Central memory CD8-positive, alpha-beta T cell (primary cell): ENCODE data around the gene CPAMD8.

Experiments used
- ATAC-seq: fragments of 150-1000 bp; cut with Tn5 transposase; replicated peaks from 2 replicates; pipeline ENCODE4 v1.10.0; 2022; ENCODE audit warnings: mild to moderate bottlenecking, moderate FRiP score, moderate number of reproducible peaks; ENCODE audit not compliant: poor library complexity, severe bottlenecking; ENCODE audit errors: extremely low read depth
- DNase-seq, 2 donors: peaks; one replicate each; pipeline ENCODE4 v3.0.0; 2021; ENCODE audit warnings: low spot score in 2 of 2
- H3K27ac Mint-ChIP-seq: one replicate; pipeline ENCODE4 v1.8.0; 2022; ENCODE audit warnings: low read depth, mild to moderate bottlenecking, moderate library complexity, mixed read lengths
- H3K27me3 Mint-ChIP-seq: one replicate; pipeline ENCODE4 v1.8.0; 2022; ENCODE audit warnings: mixed read lengths
- H3K36me3 Mint-ChIP-seq: one replicate; pipeline ENCODE4 v1.8.0; 2022; ENCODE audit warnings: mild to moderate bottlenecking, moderate library complexity, mixed read lengths; ENCODE audit not compliant: insufficient read depth
- H3K4me1 Mint-ChIP-seq: one replicate; pipeline ENCODE4 v1.8.0; 2022; ENCODE audit warnings: mixed read lengths
- H3K4me3 Mint-ChIP-seq: one replicate; pipeline ENCODE4 v1.8.0; 2022; ENCODE audit warnings: mild to moderate bottlenecking, moderate library complexity, mixed read lengths
- H3K9me3 Mint-ChIP-seq: one replicate; pipeline ENCODE4 v1.8.0; 2022; ENCODE audit warnings: mixed read lengths

CPAMD8 gene

DNA sequence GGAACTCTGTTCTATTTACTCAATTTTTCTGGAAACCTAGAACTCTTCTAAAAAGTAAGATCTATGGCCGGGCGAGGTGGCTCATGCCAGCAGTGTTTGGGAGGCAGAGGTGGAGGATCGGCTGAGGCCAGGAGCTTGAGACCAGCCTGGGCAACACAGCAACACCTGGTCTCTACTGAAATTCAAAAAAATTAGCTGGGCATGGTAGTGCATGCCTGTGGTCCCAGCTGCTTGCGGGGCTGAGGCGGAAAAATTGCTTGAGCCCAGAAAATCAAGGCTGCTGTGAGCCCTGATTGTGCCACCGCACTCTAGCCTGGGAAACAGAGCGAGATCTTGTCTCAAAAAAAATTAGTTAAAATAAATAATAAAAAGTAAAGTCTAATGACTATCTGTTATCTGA is 109.2 kb downstream of the CPAMD8 start:
- H3K36me3 Mint-ChIP-seq, result peaks cover 4% of the 10 kb centered on the region
- ATAC-seq (no peak), DNase-seq (no peak)
- H3K9me3 Mint-ChIP-seq, result peaks cover 11% of the 10 kb centered on the region
- H3K4me1 Mint-ChIP-seq, result no peaks in the 10 kb centered on the region
- no peak overlapping the region for H3K4me3 Mint-ChIP-seq
- peaks cover 54% of the 10 kb centered on the region for H3K27me3 Mint-ChIP-seq
- no peak overlapping the region for H3K27ac Mint-ChIP-seq

DNA sequence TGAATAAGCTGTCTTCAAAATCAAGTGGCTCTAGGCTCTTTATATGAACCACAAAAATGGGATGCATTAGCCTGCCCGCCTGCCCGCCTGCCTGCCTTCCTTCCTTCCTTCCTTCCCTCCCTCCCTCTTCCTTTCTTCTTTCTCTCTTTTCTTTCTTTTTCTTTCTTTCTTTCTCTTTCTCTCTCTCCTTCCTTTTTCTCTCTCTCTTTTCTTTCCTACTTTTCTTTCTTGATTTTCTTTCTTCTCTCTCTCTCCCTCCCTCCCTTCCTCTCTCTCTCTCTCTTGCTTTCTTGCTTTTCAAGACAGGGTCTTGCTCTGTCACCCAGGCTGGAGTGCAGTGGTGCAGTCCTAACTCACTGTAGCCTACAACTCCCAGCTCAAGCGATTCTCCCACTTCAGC is 110.9 kb downstream of the CPAMD8 start:
- DNase-seq (no peak), ATAC-seq (no peak)
- Mint-ChIP-seq H3K27ac (no peak overlapping the region), H3K27me3 (peaks cover 61% of the 10 kb centered on the region), H3K4me3 (no peak overlapping the region), H3K36me3 (peaks cover 1% of the 10 kb centered on the region), H3K9me3 (peaks cover 16% of the 10 kb centered on the region), H3K4me1 (no peaks in the 10 kb centered on the region)

DNA sequence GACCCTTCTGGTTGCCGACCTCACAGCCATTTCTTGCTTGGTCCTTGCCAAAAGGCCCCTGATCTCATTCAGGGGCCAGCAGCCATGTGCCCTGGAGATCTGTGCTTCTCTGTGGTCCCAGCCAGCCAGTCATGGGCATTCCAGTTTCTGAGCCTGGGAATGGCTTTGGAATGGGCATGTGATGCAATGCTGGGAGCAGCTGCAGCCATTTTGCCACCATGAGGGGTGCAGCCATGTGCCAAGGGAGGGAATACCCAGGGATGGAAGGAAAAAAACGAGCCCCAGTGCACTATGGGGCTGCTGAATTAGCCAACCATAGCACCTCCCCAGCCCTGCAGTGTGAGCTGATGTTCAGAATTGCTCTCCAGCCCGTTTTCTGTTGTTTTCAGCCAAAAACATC is 111.5 kb downstream of the CPAMD8 start:
- H3K4me1 Mint-ChIP-seq, result no peaks in the 10 kb centered on the region
- peaks cover 60% of the 10 kb centered on the region for H3K27me3 Mint-ChIP-seq
- ATAC-seq (no peak), DNase-seq (no peak)
- no peak overlapping the region for H3K27ac Mint-ChIP-seq
- H3K9me3 Mint-ChIP-seq, result peaks cover 16% of the 10 kb centered on the region
- H3K4me3 Mint-ChIP-seq, result no peak overlapping the region
- peaks cover 1% of the 10 kb centered on the region for H3K36me3 Mint-ChIP-seq

DNA sequence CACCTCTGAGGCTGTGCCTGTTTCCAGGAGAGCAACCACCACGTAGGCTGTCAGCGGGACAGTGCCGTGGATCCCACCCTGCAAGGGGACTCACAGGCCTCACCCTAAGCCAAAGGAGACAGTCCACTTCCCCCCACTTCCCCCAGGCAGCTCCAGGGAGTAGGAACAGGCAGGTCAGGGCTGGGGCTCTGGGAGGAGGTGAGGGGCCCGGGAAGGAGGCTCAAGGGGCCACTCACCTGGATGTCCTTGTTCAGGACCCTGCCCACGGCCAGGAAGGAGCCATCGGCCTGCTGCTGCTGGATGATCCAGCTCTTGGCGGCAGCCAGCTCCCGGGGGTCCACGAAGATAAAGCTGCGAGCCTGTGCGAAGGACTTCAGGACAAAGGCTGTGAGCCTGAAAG is 112.2 kb downstream of the CPAMD8 start:
- ATAC-seq, result no peak
- DNase-seq, result no peak
- Mint-ChIP-seq H3K27ac (no peak overlapping the region), H3K9me3 (peaks cover 16% of the 10 kb centered on the region), H3K36me3 (peaks cover 1% of the 10 kb centered on the region), H3K4me3 (no peak overlapping the region), H3K27me3 (peaks cover 53% of the 10 kb centered on the region), H3K4me1 (no peaks in the 10 kb centered on the region)

DNA sequence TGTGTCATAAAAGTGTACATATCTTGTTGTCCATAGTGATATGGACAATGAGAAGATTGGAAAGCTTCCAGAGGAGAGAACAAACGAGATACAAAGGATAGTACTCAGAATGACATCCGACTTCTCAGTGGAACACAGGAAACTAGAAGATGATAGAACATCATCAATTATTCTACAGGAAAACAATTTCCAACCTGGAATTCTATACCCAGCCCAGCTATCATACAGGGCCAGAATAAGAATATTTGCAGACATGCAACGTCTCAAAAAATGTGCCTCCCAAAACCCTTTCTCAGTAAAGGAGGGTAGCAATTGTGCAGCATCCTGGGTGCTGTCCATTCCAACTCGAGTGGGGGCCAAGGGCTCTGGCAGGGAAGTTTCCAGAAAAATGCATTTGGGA is 113.8 kb downstream of the CPAMD8 start:
- H3K9me3 Mint-ChIP-seq, result peaks cover 16% of the 10 kb centered on the region
- DNase-seq (no peak), ATAC-seq (no peak)
- H3K36me3 Mint-ChIP-seq, result peaks cover 1% of the 10 kb centered on the region
- peaks cover 46% of the 10 kb centered on the region for H3K27me3 Mint-ChIP-seq
- no peak overlapping the region for H3K27ac Mint-ChIP-seq
- no peaks in the 10 kb centered on the region for H3K4me1 Mint-ChIP-seq
- no peak overlapping the region for H3K4me3 Mint-ChIP-seq

DNA sequence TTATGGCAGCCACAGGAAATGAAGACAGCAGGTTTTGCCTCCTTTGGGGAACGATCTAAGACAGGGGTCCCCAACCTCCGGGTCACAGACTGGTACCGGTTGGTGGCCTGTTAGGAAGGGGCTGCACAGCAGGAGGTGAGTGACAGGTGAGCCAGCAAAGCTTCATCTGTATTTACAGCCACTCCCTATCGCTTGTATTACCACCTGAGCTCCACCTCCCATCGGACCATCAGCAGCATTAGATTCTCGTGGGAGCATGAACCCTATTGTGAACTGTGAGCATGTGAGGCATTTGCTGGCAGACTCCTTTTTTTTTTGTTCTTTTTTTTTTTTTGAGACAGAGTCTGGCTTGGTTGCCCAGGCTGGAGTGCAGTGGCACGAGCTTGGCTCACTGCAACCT is 115.6 kb downstream of the CPAMD8 start:
- Mint-ChIP-seq H3K4me1 (no peaks in the 10 kb centered on the region), H3K36me3 (peaks cover 1% of the 10 kb centered on the region)

DNA sequence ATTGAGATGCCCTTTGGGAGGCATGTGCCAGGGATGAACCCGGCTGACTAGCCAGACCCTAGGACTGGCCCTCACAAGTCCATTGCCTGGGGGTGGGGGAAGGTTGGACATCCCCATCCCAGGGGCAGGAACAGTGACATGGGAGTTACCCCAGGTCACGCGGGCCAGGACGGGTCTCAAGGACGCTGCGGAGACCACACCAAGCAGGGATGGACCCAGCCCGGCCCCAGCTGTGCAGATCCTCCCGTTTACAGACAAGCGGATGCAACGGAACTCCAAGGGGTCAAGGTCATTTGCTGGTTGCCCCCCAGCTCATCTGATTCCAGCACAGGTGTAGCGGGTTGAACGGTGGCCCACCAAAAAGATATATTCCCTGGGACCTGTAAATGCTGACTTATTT is 117.9 kb downstream of the CPAMD8 start:
- Mint-ChIP-seq H3K36me3 (peaks cover 1% of the 10 kb centered on the region), H3K9me3 (peaks cover 16% of the 10 kb centered on the region), H3K4me3 (no peak overlapping the region), H3K27ac (no peak overlapping the region), H3K27me3 (peaks cover 17% of the 10 kb centered on the region), H3K4me1 (no peaks in the 10 kb centered on the region)
- DNase-seq (no peak), ATAC-seq (no peak)

More for the DNA sequence above, 115.6 kb downstream of the CPAMD8 start:
- no peak for ATAC-seq
- no peak for DNase-seq
- Mint-ChIP-seq H3K4me3 (no peak overlapping the region), H3K27me3 (peaks cover 35% of the 10 kb centered on the region), H3K27ac (no peak overlapping the region), H3K9me3 (peaks cover 16% of the 10 kb centered on the region)

DNA sequence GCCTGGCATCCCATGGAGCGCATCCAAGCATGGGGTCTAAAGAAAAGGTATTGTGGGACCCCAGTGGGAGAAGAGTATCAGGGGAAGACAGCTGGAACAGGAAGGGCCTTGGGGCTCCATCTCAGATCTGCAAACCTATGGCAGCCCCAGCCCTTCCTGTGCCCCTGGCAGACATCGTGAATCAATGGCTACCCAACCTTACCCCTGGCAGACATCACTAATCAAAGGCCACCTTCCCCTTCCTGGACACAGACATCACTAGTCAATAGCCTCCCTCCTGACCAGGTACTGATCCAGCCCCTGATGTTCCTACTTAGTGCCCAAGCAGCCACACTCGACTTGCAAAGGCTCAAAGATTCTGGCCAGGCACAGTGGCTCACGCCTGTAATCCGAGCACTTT is 122.0 kb downstream of the CPAMD8 start:
- no peak for DNase-seq
- no peaks in the 10 kb centered on the region for H3K36me3 Mint-ChIP-seq
- no peaks in the 10 kb centered on the region for H3K27me3 Mint-ChIP-seq
- no peaks in the 10 kb centered on the region for H3K9me3 Mint-ChIP-seq
- H3K4me1 Mint-ChIP-seq, result peaks cover 6% of the 10 kb centered on the region
- no peak overlapping the region for H3K27ac Mint-ChIP-seq
- H3K4me3 Mint-ChIP-seq, result no peak overlapping the region
- no peak for ATAC-seq

DNA sequence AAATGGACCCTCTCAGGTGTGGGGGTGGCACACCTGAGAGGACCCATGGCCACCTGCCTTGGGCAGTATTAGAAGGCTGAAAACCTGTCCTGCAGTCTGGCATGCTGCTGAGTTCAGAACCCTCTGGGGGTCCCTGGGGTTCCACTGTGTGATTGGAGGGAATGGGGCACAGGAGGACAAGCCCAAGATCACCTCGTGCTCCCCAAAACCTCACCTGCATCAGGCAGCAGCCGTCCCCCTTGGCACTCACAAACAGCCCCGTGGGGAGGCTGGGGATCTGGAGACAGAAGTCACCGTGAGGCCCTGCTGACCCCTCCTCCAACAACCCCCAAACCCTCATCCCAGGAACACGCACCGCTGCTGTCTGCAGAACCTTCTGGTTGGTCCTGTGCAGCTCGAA is 123.3 kb downstream of the CPAMD8 start:
- H3K27ac Mint-ChIP-seq, result no peak overlapping the region
- H3K9me3 Mint-ChIP-seq, result no peaks in the 10 kb centered on the region
- ATAC-seq, result no peak
- no peaks in the 10 kb centered on the region for H3K27me3 Mint-ChIP-seq
- peaks cover 13% of the 10 kb centered on the region for H3K4me1 Mint-ChIP-seq
- H3K4me3 Mint-ChIP-seq, result no peak overlapping the region
- peaks cover 2% of the 10 kb centered on the region for H3K36me3 Mint-ChIP-seq
- no peak for DNase-seq

DNA sequence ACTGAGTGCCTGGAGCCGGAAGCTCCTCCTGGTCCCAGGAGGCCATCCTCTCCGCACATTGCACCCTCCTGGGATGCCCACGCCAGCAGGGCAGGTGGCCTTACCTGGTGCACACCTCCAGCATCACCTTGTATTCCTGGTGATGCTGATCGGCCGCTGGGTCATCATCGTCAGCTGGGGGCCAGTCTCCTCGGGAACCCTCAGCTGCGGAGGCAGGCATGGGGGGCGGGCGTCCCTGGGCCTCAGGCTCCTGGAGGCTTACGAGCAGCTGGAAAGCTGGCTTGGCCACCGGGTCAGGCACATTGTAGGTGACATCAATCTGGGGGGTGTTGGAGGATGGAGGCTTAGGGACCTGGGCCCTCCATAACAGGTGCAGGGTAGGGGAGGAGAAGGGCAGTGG is 124.1 kb downstream of the CPAMD8 start:
- H3K4me3 Mint-ChIP-seq, result no peak overlapping the region
- H3K9me3 Mint-ChIP-seq, result no peaks in the 10 kb centered on the region
- no peak for ATAC-seq
- H3K27ac Mint-ChIP-seq, result no peak overlapping the region
- peaks cover 15% of the 10 kb centered on the region for H3K4me1 Mint-ChIP-seq
- H3K27me3 Mint-ChIP-seq, result no peaks in the 10 kb centered on the region
- peaks cover 4% of the 10 kb centered on the region for H3K36me3 Mint-ChIP-seq
- DNase-seq, result no peak

DNA sequence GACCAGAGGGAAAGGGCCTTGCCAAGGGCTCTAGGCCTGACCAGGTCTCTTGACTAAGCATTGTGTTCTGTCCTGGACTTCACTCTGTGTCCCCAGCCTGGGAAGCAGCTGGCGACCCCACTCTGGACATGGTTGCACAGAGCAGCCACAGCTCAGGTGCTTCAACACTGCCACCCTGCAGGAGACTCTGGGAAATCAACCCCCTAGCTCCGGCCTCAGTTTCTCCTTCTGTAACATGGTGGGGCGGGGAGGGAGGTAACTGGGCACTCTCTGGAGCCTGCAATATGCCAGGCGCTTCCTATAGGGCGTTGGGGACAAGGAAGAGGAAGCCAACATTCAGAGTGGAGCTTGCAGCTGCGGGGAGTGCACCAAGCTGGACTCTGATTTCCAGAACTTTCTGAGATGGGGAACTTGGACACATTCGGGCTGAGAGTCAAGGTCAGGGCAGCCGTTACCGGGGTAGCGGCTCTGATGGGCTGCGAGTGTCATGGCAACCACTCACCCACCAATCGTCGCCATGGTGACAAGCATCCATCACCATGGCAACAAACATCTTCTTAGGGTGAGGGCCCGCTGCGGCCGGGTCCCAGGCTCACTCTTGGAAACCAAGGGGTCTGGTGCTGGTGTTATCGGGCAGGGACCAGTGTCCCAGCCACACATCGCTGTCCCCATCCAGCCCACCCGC is 125.0 kb downstream of the CPAMD8 start:
- Mint-ChIP-seq H3K4me1 (peaks cover 15% of the 10 kb centered on the region), H3K27ac (no peak overlapping the region), H3K27me3 (no peaks in the 10 kb centered on the region), H3K36me3 (peaks cover 7% of the 10 kb centered on the region), H3K9me3 (no peaks in the 10 kb centered on the region), H3K4me3 (no peak overlapping the region)
- DNase-seq (no peak), ATAC-seq (no peak)

DNA sequence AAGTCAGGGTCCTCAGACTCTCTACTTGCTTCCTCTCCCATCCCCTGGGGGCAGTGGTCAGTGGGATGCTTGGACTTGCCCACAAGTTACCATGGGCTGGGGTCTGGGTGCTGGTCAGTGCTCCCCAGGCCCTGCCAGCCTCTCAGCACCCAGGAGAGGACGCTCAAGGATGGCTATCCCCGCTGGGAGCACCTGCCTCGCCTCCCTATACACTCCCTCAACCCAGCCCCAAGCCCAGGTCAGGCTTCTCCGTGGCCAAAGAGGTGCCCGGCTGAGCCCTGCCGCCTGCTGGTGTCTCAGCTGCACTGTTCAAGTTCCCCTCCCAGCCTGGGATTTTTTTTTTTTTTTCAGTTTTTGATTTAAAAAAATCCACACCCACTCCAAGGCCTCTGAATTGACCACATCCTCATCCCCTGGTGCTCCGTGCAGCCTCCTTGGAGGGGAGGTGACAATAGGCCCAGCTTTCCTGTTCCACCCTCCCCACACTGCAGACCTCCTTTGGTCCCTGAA is 127.0 kb downstream of the CPAMD8 start:
- H3K36me3 Mint-ChIP-seq, result peaks cover 12% of the 10 kb centered on the region
- ATAC-seq (peak; percentile 8), DNase-seq (no peak)
- no peak overlapping the region for H3K4me3 Mint-ChIP-seq
- H3K9me3 Mint-ChIP-seq, result no peaks in the 10 kb centered on the region
- H3K27ac Mint-ChIP-seq, result no peak overlapping the region
- peaks cover 20% of the 10 kb centered on the region for H3K4me1 Mint-ChIP-seq
- peaks cover 12% of the 10 kb centered on the region for H3K27me3 Mint-ChIP-seq

DNA sequence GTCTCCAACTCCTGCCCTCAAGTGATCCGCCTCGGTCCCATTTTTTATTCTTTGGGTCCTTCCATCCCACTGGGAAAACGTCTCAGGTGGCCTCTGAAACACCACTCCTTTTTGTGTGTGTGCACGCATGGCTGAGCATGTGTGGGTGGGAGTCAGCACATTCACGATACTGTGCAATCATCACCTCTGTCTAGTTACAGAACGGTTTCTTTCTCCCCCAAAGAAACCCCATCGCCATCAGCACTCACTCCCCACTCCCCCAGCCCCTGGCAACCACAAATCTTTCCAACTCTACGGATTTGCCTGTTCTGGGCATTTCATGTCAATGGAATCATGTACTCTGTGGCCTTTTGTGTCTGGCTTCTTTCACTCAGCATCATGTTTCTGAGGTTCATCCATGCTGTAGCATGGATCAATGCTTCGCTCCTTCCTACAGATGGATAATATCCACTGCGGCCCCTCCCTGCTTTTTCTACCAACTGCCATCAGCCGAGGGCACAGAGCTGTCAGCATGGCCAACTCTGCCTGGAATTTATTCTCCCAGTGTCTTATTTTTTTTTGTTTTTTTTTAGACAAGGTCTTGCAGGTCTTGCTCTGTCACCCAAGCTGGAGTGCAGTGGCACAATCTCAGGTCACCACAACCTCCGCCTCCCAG is 128.1 kb downstream of the CPAMD8 start:
- Mint-ChIP-seq H3K27ac (peak overlapping the region; percentile 55), H3K4me3 (peak overlapping the region; percentile 69), H3K4me1 (peaks cover 20% of the 10 kb centered on the region), H3K36me3 (peaks cover 12% of the 10 kb centered on the region), H3K9me3 (no peaks in the 10 kb centered on the region), H3K27me3 (peaks cover 23% of the 10 kb centered on the region)
- DNase-seq (no peak), ATAC-seq (no peak)
